OCI-LY1 (cell line): Measurements from ENCODE around the gene TAF6.

Experiments
- H2AFZ ChIP-seq: fragments of 200-600 bp; sonication (generic), shearing (Covaris generic); 2 replicates; pipeline ENCODE4 v1.6.0; 2014; ENCODE audit warnings: antibody characterized with exemption, mild to moderate bottlenecking, low read length
- H3F3A ChIP-seq: fragments of 200-600 bp; sonication (generic), shearing (Covaris generic); 2 replicates; pipeline ENCODE4 v1.6.0; 2014; ENCODE audit warnings: mild to moderate bottlenecking, antibody characterized with exemption, low read length, moderate library complexity; ENCODE audit not compliant: insufficient read depth
- H3K27ac ChIP-seq: fragments of 200-600 bp; sonication (generic); 2 replicates; pipeline ENCODE4 v1.5.1; 2014; ENCODE audit warnings: low read length, mixed run types, mild to moderate bottlenecking, low read depth; ENCODE audit not compliant: poor library complexity, severe bottlenecking
- H3K27me3 ChIP-seq: fragments of 200-600 bp; sonication (generic); 2 replicates; pipeline ENCODE4 v1.6.0; 2014; ENCODE audit warnings: antibody characterized with exemption, mild to moderate bottlenecking, low read length, moderate library complexity; ENCODE audit not compliant: insufficient read depth
- H3K36me3 ChIP-seq: fragments of 200-600 bp; sonication (generic); 2 replicates; pipeline ENCODE4 v1.6.1; 2014; ENCODE audit warnings: mild to moderate bottlenecking, antibody characterized with exemption, low read length, moderate library complexity, mixed read lengths; ENCODE audit not compliant: insufficient read depth
- H3K4me1 ChIP-seq: fragments of 200-600 bp; sonication (generic); 2 replicates; pipeline ENCODE4 v1.5.1; 2014; ENCODE audit warnings: mild to moderate bottlenecking, low read length, moderate library complexity; ENCODE audit not compliant: insufficient read depth, severe bottlenecking
- H3K4me2 ChIP-seq: fragments of 200-600 bp; sonication (generic), shearing (Covaris generic); 2 replicates; pipeline ENCODE4 v1.6.1; 2014; ENCODE audit warnings: low read length
- H3K4me3 ChIP-seq: fragments of 200-600 bp; sonication (generic); 2 replicates; pipeline ENCODE4 v1.5.1; 2014; ENCODE audit warnings: low read length, low read depth, mild to moderate bottlenecking, mixed read lengths; ENCODE audit not compliant: poor library complexity, severe bottlenecking
- H3K79me2 ChIP-seq: fragments of 200-600 bp; shearing (Covaris generic); 2 replicates; pipeline ENCODE4 v1.6.1; 2016; ENCODE audit warnings: mixed run types, low read length, mixed read lengths; ENCODE audit not compliant: insufficient read depth
- H3K9ac ChIP-seq: fragments of 200-600 bp; sonication (generic), shearing (Covaris generic); 2 replicates; pipeline ENCODE4 v1.6.1; 2014; ENCODE audit warnings: mild to moderate bottlenecking, low read length, mixed read lengths
- H3K9me2 ChIP-seq: fragments of 200-600 bp; sonication (generic), shearing (Covaris generic); 2 replicates; pipeline ENCODE4 v1.6.1; 2014; ENCODE audit warnings: low read depth, mild to moderate bottlenecking, low read length, mixed read lengths
- H3K9me3 ChIP-seq: fragments of 200-600 bp; shearing (Covaris generic); 2 replicates; pipeline ENCODE4 v1.6.1; 2014; ENCODE audit warnings: low read length, mixed read lengths
- H4K20me1 ChIP-seq: fragments of 200-600 bp; sonication (generic), shearing (Covaris generic); 2 replicates; pipeline ENCODE4 v1.6.0; 2016; ENCODE audit warnings: mild to moderate bottlenecking, low read length; ENCODE audit not compliant: insufficient read depth
- CTCF ChIP-seq: fragments of 200-600 bp; sonication (generic), shearing (Covaris generic); IDR thresholded peaks from 2 replicates; pipeline ENCODE4 v1.5.1; 2017; ENCODE audit warnings: mild to moderate bottlenecking, antibody characterized with exemption, low read length, moderate library complexity, mixed read lengths
- EZH2 ChIP-seq: fragments of 200-600 bp; sonication (generic), shearing (Covaris generic); IDR thresholded peaks from 2 replicates; pipeline ENCODE4 v1.8.0; 2017; ENCODE audit warnings: borderline replicate concordance, mixed run types, mild to moderate bottlenecking, antibody characterized with exemption, low read length, moderate library complexity, mixed read lengths

TAF6 gene

GRCh38 chr7:100115026-100115425 is 4.1 kb downstream of the TAF6 start:
- H3K9me2 ChIP-seq, result no peaks in the 10 kb centered on the region
- peaks cover 40% of the 10 kb centered on the region for H3K36me3 ChIP-seq
- H3K4me1 ChIP-seq, result peaks cover 10% of the 10 kb centered on the region
- no peak overlapping the region for H3K4me2 ChIP-seq
- no peak for TF ChIP-seq CTCF
- no peaks in the 10 kb centered on the region for H4K20me1 ChIP-seq
- H2AFZ ChIP-seq, result no peak overlapping the region
- no peaks in the 10 kb centered on the region for H3K9me3 ChIP-seq
- H3K27ac ChIP-seq, result no peak overlapping the region
- H3K9ac ChIP-seq, result no peak overlapping the region
- no peaks in the 10 kb centered on the region for H3F3A ChIP-seq
- H3K27me3 ChIP-seq, result no peaks in the 10 kb centered on the region
- no peaks in the 10 kb centered on the region for H3K79me2 ChIP-seq
- H3K4me3 ChIP-seq, result no peak overlapping the region

DNA sequence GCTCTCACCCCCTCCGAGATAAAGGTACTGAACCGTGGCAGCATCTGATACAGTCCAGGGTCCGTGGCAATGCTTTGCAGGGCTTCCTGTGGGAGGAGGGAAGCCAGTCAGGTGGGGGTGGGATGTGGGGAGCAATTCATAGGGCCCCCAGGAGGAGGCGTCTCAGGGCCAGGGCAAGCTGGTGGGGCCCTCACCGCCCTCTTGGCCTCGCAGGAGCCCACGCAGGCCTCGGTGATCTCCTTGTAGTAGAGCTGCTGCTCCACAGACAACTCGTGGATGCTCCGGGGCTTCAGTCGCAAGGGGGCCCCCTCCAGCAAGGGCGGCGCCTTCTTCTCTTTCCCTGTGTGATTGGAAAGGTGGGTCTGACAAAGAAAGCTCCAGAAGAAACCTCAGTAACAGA is 7.2 kb downstream of the TAF6 start:
- no peak overlapping the region for H2AFZ ChIP-seq
- no peaks in the 10 kb centered on the region for H3K9me2 ChIP-seq
- no peak overlapping the region for H3K9ac ChIP-seq
- no peaks in the 10 kb centered on the region for H3K27me3 ChIP-seq
- TF ChIP-seq EZH2 (no peak), CTCF (no peak; the same call in 1 of the 2 replicates)
- H3K4me2 ChIP-seq, result no peak overlapping the region
- no peaks in the 10 kb centered on the region for H3F3A ChIP-seq
- peaks cover 70% of the 10 kb centered on the region for H3K36me3 ChIP-seq
- H4K20me1 ChIP-seq, result no peaks in the 10 kb centered on the region
- H3K9me3 ChIP-seq, result no peaks in the 10 kb centered on the region
- H3K27ac ChIP-seq, result no peak overlapping the region
- no peaks in the 10 kb centered on the region for H3K79me2 ChIP-seq
- peaks cover 7% of the 10 kb centered on the region for H3K4me1 ChIP-seq
- H3K4me3 ChIP-seq, result no peak overlapping the region

- Histone ChIP-seq H3K9ac (no peak overlapping the region), H3K27ac (no peak overlapping the region), H3K9me2 (no peaks in the 10 kb centered on the region), H2AFZ (no peak overlapping the region), H3K4me2 (no peak overlapping the region), H3K9me3 (no peaks in the 10 kb centered on the region), H3K4me3 (no peak overlapping the region), H3K27me3 (no peaks in the 10 kb centered on the region), H4K20me1 (no peaks in the 10 kb centered on the region), H3F3A (no peaks in the 10 kb centered on the region), H3K4me1 (peaks cover 7% of the 10 kb centered on the region), H3K36me3 (peaks cover 75% of the 10 kb centered on the region), H3K79me2 (no peaks in the 10 kb centered on the region)
- no peak for TF ChIP-seq EZH2
- no peak for TF ChIP-seq CTCF
Measured at GRCh38 chr7:100111156-100111555, 8.0 kb downstream of the TAF6 start.
